WI38 (cell line): ENCODE measurements around the gene GRIA3.
"Not testable (repeated sequence)": the region's sequence is repeated elsewhere in the genome, so short reads cannot be mapped to it uniquely, and the experiment has no call there.

Experiments used
- H3K4me3 ChIP-seq: 2 replicates; pipeline ENCODE4 v1.5.1; 2011; ENCODE audit warnings: low read depth, mild to moderate bottlenecking, control low read depth, low read length
- TF ChIP-seq, protein P1 (sequence below): IDR thresholded peaks from 2 replicates; pipeline ENCODE4 v1.5.1; 2012; ENCODE audit warnings: low read depth, mild to moderate bottlenecking, control low read depth, low read length

The GRIA3 gene

DNA sequence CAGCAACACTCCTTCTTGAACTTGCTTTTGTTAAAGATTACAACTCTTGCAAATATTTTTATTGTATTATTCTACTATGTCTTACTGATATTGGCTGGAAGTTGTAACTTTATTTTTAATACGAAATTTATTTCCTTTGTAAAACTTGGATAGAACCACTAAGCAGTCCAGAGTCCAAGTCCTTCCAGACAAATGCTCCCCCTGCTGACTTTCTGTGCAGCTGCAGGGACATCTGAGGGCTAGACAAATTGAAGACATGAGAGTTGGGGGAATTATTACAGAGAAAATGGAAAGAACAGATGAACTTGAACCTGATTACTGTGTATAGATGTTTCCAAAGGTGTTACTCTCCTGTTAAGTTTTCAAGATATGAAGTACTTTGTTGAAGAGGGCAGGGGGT, 238.8 kb downstream of the GRIA3 start:
- no peak overlapping the region for H3K4me3 ChIP-seq
- TF ChIP-seq, protein P1, sequence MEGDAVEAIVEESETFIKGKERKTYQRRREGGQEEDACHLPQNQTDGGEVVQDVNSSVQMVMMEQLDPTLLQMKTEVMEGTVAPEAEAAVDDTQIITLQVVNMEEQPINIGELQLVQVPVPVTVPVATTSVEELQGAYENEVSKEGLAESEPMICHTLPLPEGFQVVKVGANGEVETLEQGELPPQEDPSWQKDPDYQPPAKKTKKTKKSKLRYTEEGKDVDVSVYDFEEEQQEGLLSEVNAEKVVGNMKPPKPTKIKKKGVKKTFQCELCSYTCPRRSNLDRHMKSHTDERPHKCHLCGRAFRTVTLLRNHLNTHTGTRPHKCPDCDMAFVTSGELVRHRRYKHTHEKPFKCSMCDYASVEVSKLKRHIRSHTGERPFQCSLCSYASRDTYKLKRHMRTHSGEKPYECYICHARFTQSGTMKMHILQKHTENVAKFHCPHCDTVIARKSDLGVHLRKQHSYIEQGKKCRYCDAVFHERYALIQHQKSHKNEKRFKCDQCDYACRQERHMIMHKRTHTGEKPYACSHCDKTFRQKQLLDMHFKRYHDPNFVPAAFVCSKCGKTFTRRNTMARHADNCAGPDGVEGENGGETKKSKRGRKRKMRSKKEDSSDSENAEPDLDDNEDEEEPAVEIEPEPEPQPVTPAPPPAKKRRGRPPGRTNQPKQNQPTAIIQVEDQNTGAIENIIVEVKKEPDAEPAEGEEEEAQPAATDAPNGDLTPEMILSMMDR = peak; percentile 9; the same call in 1 of the 2 replicates

DNA sequence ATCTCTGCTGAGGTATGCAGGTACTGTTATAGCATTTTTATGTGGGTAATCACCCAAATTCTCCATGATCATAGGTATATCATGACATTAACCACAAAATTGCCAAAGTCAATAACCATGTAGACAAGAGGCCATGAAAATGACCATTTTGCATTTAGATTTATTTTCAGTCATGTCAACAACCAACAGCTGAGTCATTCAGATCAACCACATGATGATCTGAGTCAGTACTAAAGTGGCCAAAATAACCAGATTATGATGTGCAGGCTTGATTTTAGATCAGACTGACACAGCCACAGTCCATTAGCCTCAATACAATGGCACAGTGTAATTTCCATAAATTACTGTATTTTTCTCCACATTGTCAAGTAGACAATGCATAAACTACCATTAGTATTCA, 240.5 kb downstream of the GRIA3 start:
- TF ChIP-seq, protein P1 = no peak

GRCh38 chrX:123425471-123425870, 241.4 kb downstream of the GRIA3 start:
- TF ChIP-seq, protein P1 = no peak
- H3K4me3 ChIP-seq = no peak overlapping the region

More for the DNA sequence above, 240.5 kb downstream of the GRIA3 start:
- no peak overlapping the region for H3K4me3 ChIP-seq

- TF ChIP-seq, protein P1 = no peak
- no peak overlapping the region for H3K4me3 ChIP-seq
These were observed 241.8 kb downstream of the GRIA3 start for GRCh38 chrX:123425904-123426303.

DNA sequence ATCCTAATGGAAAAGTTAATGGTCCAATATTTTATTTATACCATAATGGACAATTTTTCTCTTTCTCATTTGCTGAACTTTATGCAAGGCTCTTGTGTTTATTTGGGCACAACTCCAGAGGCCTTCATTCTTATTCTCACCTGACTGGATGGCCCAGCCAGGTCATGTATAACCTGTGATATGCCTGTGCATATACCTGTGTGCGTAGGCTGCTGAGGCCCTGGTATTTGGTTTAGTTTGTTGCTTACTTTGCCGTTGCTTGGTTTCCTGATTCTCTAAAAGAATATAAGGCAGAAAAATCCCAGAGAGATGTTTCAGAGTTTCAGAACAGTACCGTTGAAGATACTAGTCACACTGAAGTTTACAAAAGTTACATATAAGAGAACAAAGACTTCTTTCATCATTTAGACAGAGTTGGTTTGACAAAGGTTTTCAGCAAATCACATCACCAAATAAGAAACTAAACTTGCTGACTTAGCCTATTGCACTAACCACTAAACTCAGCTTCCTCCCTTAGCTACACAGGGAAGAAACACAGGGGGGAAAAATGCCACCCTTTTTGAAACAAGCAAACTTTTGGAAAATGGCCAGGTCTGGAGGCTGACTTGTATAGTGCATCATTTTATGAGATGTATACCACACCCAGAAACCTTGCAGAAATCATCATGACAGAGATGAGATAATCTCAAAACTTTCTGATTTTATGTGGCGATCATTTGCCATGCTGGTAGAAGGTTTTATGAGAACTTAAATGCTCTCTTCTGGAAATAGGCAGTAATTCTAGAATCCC, 248.5 kb downstream of the GRIA3 start:
- H3K4me3 ChIP-seq = no peak overlapping the region
- TF ChIP-seq, protein P1 = no peak

GRCh38 chrX:123436512-123437136, 252.5 kb downstream of the GRIA3 start:
- TF ChIP-seq, protein P1 = no peak
- H3K4me3 ChIP-seq = no peak overlapping the region

GRCh38 chrX:123439926-123440325, 255.8 kb downstream of the GRIA3 start:
- H3K4me3 ChIP-seq = not testable (repeated sequence)
